ENCODE measurements around the gene JAG2. TPM values are rescaled to one million over a fixed set of nuclear protein-coding genes. Genes with fewer than 3 reads are reported as not detected.

The JAG2 gene
- total and polyA plus RNA-seq, 2 of the 4 experiments (the other 2 are of a cell fraction): 0.18 to 0.58 TPM

GRCh38 chr14:105193916-105194782, 25.6 kb upstream of the JAG2 start (continued):
- TF ChIP-seq RFX5 (IDR thresholded peaks at IDR 0.05; ENCODE audit: low read depth, low read length): no peak

GRCh38 chr14:105192866-105193731, 24.5 kb upstream of the JAG2 start:
- dilution Hi-C loops (cut with HindIII; ENCODE audit: low sequenced_read_pairs, unreplicated experiment): no loop called here
- in situ Hi-C loops (cut with MboI; ENCODE audit: low sequenced_read_pairs): no loop called here
- Histone ChIP-seq H3K4me1 (ENCODE audit: control insufficient read depth, insufficient read depth, low read length) (peaks cover 10% of the 10 kb centered on the region; the same call in 1 of the 2 replicates), H3K9me1 (ENCODE audit: insufficient read depth, low read length) (no peaks in the 10 kb centered on the region), H3K23ac (ENCODE audit: low read depth, low read length) (no peak overlapping the region), H3K18ac (ENCODE audit: low read depth, low read length) (no peak overlapping the region), H3K56ac (ENCODE audit: extremely low read depth, insufficient read depth, low read length) (no peak overlapping the region), H3K27me3 (ENCODE audit: control insufficient read depth, insufficient read depth, low read length) (peaks cover 35% of the 10 kb centered on the region), H3K79me1 (ENCODE audit: low read depth in 1 of 2, low read length in 2 of 2) (no peaks in the 10 kb centered on the region), H3K14ac (replicated peaks; ENCODE audit: low read depth, low read length) (no peak overlapping the region), H2AFZ (replicated peaks; ENCODE audit: low read length, poor library complexity) (peak overlapping the region; percentile 88), H4K91ac (ENCODE audit: insufficient read depth, low read depth, low read length) (no peak overlapping the region; the same call in 1 of the 2 replicates), H4K5ac (ENCODE audit: low read depth, low read length) (0 out of 2 replicates have a peak overlapping the region, but pooled peaks have one; percentile 5), H2AK9ac (replicated peaks; ENCODE audit: low read depth, low read length, poor library complexity) (peak overlapping the region; percentile 87), H2BK120ac (ENCODE audit: low read depth, low read length) (no peak overlapping the region), H4K20me1 (ENCODE audit: insufficient read depth, low read length) (no peaks in the 10 kb centered on the region), H3K9ac (ENCODE audit: low read depth, low read length) (no peak overlapping the region), H3K4me2 (ENCODE audit: low read depth, low read length) (no peak overlapping the region; the same call in 1 of the 2 replicates), H4K8ac (ENCODE audit: low read depth in 2 of 2, low read length in 2 of 2) (peak overlapping the region; percentile 63 to 71), H2BK5ac (ENCODE audit: low read depth, low read length, poor library complexity, severe bottlenecking) (no peak overlapping the region), H3K36me3 (ENCODE audit: control insufficient read depth, insufficient read depth, low read length) (no peaks in the 10 kb centered on the region), H3K27ac (ENCODE audit: insufficient read depth, low read length) (no peak overlapping the region; the same call in 1 of the 2 replicates), H3K9me3 (ENCODE audit: control insufficient read depth, insufficient read depth, low read length) (peaks cover 4% of the 10 kb centered on the region; the same call in 1 of the 2 replicates), H3K4me3 (ENCODE audit: insufficient read depth, low read depth, low read length) (no peak overlapping the region), H2BK20ac (ENCODE audit: low read depth, low read length) (no peak overlapping the region), H2BK15ac (ENCODE audit: low read depth, low read length) (no peak overlapping the region), H2AK5ac (ENCODE audit: low read depth, low read length) (peak overlapping the region; percentile 1; the same call in 1 of the 2 replicates), H3K4ac (ENCODE audit: low read depth, low read length) (no peak overlapping the region; the same call in 1 of the 2 replicates)
- ChIA-PET CTCF (no interaction called here), POLR2A (ENCODE audit: unreplicated experiment) (no interaction called here)
- TF ChIP-seq MAZ (IDR thresholded peaks at IDR 0.05; ENCODE audit: borderline replicate concordance, low read depth, low read length) (no peak; the same call in 1 of the 2 replicates), MXI1 (IDR thresholded peaks at IDR 0.05; ENCODE audit: borderline replicate concordance, low read depth, low read length) (no peak), CTCF (conservative IDR thresholded peaks at IDR 0.05; ENCODE audit: low read depth, low read length) (no peak), RAD21 (IDR thresholded peaks at IDR 0.05; ENCODE audit: low read length) (no peak), POLR2A (IDR thresholded peaks at IDR 0.05; ENCODE audit: low read depth, low read length) (no peak), FOS (IDR thresholded peaks at IDR 0.05; ENCODE audit: low read depth, low read length) (no peak), NFE2L2 (IDR thresholded peaks at IDR 0.05; ENCODE audit: low read depth, low read length) (no peak)
- peak; percentile 35 for DNase-seq
- BruUV-seq (replicated peaks): no TSS peak
- 40% methylated on average over 2 of the region's 29 CpGs; no CpG with 5 or more reads in 1 of the 2 experiments for WGBS, 2 experiments (ENCODE audit: extremely low coverage in 2 of 2, insufficient read length in 1 of 2)
- ATAC-seq (ENCODE audit: low read depth): peak; percentile 50
- intact Hi-C loops (cut with micrococcal nuclease): no loop called here

Data from IMR-90 (cell line).